HG03108 (cell line): Measurements from ENCODE around the gene RPS15.
A peak's percentile ranks its signal among the peaks of the same experiment; 100 is the strongest.
"Not testable (repeated sequence)": the region's sequence is repeated elsewhere in the genome, so short reads cannot be mapped to it uniquely, and the experiment has no call there.

Experiments used
- ATAC-seq: cut with Tn5 transposase; IDR thresholded peaks from one replicate; pipeline ENCODE4 v1.9.1; 2021; ENCODE audit warnings: moderate library complexity; ENCODE audit not compliant: unreplicated experiment

The RPS15 gene

DNA sequence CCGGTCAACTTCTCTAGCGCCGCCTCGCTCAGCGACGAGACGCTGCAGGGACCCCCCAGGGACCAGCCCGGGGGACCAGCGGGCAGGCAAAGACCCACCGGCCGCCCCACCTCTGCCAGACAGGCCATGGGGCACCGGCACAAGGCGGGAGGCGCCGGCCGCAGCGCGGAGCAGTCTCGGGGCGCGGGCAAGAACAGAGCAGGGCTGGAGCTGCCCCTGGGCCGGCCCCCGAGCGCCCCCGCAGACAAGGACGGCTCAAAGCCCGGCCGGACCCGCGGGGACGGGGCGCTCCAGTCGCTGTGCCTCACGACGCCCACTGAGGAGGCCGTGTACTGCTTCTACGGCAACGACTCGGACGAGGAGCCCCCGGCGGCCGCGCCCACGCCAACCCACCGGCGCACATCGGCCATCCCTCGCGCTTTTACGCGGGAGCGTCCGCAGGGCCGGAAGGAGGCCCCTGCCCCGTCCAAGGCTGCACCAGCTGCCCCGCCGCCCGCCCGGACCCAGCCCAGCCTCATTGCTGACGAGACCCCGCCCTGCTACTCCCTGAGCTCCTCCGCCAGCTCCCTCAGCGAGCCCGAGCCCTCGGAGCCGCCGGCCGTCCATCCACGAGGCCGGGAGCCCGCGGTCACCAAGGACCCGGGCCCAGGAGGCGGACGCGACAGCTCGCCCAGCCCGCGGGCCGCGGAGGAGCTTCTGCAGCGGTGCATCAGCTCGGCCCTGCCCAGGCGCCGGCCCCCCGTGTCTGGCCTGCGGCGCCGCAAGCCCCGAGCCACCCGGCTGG lies 29.5 kb downstream of the RPS15 start:
- no peak for ATAC-seq

DNA sequence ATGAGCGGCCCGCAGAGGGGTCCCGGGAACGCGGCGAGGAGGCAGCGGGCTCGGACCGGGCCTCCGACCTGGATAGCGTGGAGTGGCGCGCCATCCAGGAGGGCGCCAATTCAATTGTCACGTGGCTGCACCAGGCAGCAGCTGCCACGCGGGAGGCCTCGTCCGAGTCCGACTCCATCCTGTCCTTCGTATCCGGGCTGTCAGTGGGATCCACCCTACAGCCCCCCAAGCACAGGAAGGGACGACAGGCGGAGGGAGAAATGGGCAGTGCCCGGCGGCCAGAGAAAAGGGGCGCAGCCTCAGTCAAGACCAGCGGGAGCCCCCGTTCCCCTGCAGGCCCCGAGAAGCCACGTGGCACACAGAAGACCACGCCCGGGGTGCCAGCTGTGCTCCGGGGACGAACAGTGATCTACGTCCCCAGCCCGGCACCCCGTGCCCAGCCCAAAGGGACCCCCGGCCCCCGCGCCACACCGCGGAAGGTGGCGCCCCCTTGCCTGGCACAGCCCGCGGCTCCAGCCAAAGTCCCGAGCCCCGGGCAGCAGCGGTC lies 30.2 kb downstream of the RPS15 start:
- no peak for ATAC-seq

DNA sequence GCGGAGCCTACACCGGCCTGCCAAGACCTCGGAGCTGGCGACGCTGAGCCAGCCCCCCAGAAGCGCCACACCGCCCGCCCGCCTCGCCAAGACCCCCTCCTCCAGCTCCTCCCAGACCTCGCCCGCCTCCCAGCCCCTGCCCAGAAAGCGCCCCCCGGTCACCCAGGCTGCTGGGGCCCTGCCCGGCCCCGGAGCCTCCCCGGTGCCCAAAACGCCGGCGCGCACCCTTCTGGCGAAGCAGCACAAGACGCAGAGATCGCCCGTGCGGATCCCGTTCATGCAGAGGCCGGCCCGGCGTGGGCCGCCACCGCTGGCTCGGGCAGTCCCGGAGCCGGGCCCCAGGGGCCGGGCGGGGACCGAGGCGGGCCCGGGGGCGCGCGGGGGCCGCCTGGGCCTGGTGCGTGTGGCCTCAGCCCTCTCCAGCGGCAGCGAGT lies 30.6 kb downstream of the RPS15 start:
- ATAC-seq = no peak

DNA sequence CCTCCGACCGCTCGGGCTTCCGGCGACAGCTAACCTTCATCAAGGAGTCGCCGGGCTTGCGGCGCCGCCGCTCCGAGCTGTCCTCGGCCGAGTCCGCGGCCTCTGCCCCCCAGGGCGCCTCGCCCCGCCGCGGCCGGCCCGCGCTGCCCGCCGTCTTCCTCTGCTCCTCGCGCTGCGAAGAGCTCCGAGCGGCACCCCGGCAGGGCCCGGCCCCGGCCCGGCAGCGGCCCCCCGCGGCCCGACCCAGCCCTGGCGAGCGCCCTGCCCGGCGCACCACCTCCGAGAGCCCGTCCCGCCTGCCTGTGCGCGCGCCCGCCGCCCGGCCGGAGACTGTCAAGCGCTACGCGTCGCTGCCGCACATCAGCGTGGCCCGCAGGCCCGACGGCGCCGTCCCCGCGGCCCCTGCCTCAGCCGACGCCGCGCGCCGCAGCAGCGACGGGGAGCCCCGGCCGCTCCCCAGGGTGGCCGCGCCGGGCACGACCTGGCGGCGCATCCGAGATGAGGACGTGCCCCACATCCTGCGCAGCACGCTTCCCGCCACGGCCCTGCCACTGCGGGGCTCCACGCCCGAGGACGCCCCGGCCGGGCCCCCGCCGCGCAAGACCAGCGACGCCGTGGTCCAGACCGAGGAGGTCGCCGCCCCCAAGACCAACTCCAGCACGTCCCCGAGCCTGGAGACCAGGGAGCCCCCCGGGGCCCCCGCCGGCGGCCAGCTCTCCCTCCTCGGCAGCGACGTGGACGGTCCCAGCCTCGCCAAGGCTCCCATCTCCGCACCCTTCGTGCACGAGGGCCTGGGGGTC lies 31.3 kb downstream of the RPS15 start:
- no peak for ATAC-seq

DNA sequence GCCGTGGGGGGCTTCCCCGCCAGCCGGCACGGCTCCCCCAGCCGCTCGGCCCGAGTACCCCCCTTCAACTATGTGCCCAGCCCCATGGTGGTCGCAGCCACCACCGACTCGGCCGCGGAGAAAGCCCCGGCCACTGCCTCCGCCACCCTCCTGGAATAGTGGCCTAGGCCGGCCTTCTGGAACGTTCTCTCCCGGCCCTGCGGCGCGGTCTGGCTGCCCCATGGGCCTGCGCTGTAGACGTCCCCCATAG lies 31.8 kb downstream of the RPS15 start:
- ATAC-seq = no peak

DNA sequence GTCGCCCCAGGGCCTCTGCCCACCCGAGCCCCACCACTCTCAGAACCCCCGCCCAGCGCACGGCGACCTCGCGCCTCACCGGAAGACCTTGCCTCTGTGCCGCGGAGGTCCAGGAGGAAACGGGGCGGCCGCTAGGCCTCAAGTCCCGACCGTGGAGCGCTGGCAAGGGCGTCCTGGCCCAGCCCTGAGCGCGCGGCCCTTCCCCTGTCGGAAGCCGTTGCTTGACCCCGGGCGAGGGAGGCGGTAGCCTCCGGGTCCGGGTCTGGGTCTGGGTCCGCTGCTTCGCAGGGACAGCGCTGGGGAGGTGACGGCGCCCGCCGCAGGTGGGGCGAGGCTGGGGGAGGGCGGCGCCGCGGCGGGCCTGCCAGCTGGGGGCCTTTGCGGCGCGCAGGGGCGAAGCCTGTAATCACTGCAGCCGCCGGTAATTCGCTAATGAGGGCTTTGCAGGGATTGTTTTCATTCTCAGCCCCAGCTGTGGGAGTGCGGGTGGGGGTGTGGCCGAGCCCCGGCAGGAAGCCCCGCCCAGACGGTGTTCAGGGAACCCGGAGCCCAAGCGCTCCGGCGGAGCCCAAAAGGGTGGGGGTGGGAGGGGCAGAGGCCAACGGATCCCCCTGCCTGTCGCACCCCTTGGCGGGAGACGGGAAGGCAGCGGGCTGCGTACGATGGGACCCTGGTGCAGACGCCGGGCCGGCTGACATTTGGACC lies 32.3 kb downstream of the RPS15 start:
- no peak for ATAC-seq

DNA sequence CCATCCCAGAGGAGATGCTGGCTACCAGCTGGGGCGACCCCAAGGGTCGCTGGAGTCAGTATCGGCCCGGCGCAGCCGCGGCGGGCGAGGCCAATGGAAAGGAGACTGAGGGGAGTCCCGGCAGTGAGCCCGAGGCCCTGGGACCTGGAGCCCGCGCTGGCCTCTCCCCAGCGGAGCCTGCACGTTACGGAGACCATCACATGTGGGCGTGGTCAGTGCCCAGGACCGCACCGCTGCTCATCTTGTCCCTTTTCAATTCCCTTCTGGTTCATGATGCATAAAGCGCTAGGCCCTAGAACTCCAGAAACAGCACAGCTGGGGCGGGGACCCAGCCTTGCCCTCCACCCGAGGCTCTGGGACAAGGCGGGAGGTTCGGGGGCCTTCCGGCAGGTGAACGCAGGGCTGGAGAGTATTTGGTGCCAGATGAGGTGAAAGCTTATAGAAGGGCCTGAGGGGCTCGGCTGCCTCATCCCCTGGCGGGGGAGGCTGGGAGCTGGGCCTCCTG lies 32.9 kb downstream of the RPS15 start:
- ATAC-seq = no peak

DNA sequence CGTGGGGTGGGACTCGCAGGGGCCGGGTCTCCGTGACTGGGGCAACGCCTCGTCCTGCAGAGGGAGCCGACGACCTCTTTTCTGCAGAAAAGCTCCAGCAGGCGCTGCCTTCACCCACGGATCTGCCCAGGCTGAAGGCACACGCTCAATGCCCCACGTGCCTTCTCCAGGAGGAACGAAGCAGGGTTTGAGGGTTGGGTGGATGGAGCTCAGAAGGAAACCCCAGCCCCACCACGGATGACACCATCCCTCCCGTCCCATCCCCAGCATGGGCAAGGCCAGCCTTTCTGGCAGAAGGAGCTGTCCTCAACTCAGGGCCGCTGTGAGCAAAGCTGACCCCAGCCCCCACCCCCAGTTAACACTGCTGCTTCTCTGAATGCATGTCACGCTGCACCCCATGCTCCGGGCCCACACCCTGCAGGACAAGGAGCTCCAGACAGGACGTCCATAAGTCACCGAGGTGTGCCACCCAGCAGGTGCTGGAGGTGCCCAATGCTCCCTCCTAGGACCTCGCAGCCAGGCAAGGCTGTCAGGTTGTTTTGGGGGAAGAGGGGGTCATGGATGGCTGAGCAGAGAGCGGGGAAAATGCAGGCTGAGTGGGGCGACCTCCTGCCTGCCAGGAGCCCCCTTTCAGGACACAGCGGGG lies 33.4 kb downstream of the RPS15 start:
- no peak for ATAC-seq

DNA sequence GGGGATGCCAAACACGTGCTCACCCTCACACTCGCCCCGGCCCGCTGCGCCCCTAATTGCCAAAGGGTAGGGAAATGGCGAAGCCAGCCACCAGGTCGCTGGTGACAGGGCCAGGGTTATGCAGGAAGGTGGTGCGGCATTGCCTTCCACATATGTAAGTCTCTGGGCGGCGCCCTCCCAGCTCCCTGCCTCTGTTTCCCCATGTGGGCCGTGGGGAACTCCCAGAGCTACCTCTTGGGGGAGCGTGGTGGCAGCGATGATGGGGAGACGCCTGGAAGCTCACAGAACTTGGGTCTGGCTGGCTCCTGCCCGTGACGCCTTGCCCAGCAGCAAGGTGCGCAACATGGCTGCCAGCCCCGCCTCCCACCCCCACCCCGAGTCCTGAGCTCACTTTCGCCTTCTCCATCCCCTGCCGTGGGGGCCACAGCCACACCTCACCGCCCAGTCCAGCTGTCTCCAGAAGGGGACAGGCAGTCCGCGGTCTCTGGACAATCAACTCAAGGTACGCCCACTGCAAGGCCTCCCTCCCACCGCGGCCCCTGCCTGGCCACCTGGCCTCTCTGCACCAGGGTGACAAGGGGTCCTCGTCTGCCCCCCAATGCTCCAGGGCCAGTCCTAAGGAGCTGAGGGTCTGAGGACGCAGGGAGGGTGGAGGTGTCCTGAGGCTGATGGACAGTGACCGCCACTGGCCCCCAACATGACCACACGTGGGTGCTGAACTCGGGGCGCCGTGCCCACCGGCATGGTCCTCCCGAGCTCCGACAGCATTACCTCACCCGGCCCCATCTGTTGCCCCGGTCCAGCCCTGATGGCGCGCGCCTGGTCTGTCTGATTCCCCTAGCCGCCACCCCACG lies 34.3 kb downstream of the RPS15 start:
- no peak for ATAC-seq

DNA sequence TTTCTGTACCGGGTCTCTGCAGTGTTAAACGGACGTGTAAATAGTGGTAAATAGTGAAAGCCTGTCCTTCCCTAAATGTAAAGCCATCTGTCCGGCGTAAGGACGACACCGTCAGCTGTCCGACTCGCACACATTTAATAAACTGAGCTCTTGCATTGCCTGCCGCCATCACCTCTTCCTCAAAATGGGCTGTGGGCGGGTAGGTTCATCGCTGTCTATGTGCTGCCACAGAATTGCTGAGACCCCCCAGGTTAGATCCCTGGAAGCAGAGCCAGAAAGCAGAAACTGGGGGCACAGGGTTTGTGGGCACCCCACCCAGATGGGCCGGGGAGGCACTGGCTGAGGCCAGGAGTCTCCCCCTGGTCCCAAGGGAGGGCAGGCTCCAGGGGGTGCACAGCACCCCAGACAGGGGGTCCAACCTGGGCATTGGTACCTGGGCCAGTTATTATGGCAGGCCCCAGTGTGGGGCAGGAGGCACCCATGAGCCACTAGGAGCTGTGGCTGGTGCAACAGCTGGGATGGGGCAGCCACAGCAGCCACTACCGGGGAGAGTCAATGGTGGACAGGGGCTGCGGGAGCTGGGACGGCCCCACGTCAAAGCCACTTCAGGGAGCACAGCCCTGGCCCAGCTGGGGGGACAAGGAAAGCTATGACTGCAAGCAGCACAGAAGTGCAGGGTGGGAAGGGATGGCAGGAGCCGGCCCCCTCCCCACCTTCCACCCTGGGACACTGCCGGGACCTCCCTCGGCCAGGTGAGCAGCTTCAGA lies 35.1 kb downstream of the RPS15 start:
- ATAC-seq = no peak

DNA sequence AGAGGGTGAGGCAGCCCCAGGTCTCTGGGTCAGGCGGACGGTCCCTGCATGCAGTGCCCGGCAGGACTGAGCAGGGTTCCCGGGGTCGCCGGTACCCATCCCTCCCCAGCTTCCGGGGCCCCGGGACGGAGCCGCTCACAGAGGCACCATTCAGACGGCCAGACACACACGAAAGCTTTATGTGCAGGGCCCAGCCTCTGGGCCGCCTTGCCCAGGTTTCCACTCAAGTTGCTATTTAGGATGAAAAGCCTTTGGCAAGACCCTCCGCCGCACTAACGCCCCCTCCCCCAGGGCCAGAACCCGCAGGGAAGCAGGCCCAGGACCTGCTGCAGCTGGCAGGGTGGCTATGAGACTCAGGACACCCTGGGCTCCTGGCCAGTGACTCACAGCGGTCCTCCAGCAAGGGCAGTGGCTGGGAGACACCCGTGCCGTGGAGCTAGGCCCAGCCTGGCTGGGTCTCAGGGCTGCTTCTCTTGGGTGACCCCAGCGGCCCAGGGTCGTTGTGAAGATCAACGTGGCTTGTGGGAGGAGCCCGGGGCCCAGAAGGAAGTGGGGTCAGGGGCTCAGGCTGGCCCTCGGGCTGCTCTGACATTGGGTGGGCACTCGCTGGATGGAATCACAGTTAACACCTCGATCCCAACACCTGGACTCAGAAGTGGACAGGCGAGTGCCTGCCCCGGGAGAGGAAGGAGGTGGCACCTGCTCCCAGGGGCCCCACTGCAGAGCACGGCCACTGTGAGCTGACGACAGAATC lies 36.0 kb downstream of the RPS15 start:
- ATAC-seq = no peak

DNA sequence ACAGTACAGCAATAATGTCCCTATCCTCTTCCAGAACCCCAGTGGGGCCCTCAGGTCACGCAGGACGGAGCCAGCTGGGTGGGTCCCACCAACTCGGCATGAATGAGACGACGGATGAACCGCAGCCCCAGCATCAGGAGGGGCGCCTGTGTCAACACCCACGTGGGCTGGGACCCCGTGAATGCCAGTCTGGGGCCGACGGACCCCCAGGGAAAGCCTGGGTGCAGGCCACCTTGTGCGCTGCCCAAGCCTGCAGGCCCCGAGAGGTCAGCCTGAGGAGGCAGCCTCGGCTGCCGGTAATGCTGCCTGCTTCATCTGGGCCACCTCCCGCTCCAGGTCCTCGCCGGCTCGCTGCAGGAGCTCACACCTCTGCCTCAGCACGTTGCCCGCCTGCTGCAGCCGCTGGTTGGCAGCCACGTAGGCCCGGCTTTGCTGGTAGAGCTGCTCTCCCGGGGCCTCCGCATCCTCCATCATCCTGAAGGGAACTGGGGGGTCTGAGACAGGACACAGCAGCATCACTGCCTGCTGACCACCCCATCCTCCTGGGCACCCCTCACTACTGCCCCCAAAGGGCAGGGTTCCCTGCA lies 36.7 kb downstream of the RPS15 start:
- ATAC-seq = no peak

DNA sequence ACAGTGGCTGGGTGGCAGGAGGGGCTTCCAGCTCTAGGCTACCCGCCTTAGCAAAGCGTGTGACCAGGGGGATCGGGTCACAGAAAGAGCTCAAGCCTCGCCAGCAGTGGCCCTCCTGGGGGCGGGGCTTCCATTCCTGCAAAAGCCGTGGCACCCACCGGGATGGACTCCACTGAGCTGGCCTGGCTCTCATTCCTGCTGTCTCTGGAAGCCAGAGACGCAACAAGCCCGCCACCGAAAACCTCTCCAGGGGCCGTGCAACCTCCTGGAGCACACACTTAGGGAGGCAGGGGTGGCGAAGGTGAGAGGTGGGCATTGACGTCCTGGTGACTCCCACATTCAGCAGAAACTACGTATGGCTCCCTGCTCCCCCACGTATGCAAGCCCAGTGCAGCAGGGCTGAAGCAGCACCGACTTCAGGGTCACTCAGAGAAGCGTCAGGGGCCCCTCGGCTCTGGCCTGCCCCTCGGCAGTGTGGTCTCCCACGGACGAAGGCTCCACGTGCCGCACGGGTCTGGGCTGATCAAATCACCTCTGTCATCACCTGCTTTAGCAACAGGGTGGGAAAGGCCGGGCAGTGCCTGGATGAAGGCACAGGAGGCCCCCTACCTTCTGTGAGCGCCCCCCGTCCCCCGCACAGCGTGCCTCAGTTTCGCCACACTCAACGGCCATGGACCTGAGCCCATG lies 37.7 kb downstream of the RPS15 start:
- ATAC-seq = no peak

DNA sequence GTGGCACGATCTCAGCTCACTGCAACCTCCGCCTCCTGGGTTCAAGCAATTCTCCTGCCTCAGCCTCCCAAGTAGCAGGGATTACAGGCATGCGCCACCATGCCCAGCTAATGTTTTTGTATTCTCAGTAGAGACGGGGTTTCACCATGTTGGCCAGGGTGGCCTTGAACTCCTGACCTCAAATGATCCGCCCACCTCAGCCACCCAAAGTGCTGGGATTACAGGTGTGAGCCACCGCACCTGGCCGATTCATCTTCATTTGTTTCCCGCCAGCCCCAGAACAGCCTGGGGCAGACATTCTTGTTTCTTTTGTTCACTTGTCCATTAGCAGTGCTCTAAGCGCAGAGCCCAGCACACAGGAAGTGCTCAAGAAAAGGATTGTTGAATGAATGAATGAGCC lies 38.9 kb downstream of the RPS15 start:
- ATAC-seq = not testable (repeated sequence)

DNA sequence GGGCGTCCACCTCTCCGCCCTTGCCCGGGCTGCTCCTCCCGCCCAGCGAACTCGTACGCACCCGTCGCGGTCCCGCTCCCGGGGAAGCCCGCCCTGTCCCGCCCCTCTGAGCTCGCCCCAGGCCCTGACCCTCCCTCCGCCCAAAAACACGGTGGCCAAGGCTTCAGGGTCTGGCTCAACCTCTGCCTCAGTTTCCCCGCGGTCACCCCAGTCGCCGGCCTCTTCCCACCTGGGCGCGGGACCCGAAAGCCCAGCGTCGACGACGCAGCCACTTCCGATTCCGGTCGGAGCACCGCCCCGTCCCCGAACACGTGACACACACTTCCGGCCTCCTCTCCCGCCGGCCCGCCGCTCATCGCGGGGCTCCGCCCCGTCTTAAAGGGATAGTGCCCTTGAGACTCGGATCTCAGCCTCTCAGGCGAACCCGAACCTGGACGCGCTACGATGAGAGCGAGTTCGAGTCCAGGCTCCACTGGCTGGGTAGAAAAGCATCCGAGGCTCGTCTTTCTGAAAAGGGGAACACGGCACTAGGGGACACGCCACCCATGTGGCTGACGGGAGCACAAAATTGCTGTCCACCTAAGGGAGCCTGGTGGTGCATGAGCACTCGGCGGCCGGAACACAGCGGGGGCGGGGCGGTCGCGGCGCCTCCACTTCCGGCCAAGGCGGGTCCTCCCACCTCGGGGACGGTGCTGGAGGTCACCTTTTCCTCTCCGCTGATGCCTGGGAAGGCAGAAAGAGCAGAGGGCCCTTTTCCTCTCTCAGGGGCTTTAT lies 40.9 kb downstream of the RPS15 start, which contains the start of gene C19orf25:
Gene C19orf25, minus strand, starts transcription at position 282 of the 774 bp plus-strand sequence. CDS start 312 bp downstream, outside the sequence.
- peak; percentile 73 for ATAC-seq

DNA sequence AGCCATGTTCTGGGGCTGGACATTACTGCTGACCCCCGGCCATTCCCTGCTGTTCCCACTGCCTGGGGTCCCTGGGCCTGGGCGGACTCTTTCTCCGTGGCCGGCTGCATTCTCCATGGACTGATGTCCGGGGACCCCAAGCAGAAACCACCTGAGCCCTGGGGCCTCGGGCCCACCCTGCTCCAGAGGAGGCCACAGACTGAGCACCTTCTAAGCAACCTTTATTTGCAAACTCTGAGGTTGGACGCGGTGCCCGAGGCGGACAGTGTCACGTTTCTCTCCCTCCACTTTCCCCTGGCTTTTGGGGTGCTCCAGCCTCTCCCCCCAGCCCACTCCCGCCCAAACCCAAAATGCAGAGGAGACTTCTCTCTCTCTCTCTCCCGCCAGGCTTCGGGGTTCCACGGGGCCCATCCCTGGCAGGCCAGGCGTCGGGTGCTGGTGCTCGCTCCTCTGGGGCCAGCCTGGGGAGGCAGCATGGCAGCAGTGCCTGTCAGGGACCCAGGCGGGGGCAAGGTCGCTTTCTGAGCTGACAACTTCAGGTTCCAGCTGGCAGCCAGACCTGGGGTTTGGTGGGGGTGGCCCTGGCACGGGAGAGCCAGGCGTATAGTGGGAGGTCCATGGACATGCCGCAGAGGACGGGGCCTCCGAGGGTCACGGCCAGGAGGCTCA lies 43.2 kb downstream of the RPS15 start:
- ATAC-seq = no peak
